HT-29 (cell line): ENCODE data around the gene LSS. TPM values are rescaled to one million over a fixed set of nuclear protein-coding genes. Genes with fewer than 3 reads are reported as not detected.

ENCODE experiments used
- DNase-seq: peaks from one replicate; pipeline ENCODE4 v3.0.0-alpha.2; 2015; ENCODE audit warnings: low spot score
- total RNA-seq: library from RNA; depleted of rRNA; stranded (reverse); fragments of >200 nt; shearing (Covaris generic); gene quantifications from 2 replicates; pipeline ENCODE4 v1.2.3, GENCODE V29; 2014; rRNA removed

The LSS gene
- total RNA-seq, 1 experiment from 2014 or later, result 109 TPM

GRCh38 chr21:46139686-46140085, 88.9 kb downstream of the LSS start:
- no peak for DNase-seq

- DNase-seq, result no peak
Observed at GRCh38 chr21:46138383-46138970, 90.1 kb downstream of the LSS start.

Other genes starting within 250 kb of the LSS start
- gene COL6A1, start 247.0 kb downstream of the LSS start, total RNA-seq, result 1.1 and 4.4 TPM in 2 replicates
- not detected in 2 replicates for gene COL6A2, start 130.7 kb downstream of the LSS start, total RNA-seq
- 0.33 TPM in 1 of 2 replicates, not detected in the other for gene FTCD, start 73.2 kb downstream of the LSS start, total RNA-seq
- 8.3 and 12.7 TPM in 2 replicates for gene SPATC1L, start 44.3 kb downstream of the LSS start, total RNA-seq
- gene MCM3AP, start 56.8 kb upstream of the LSS start, total RNA-seq, result 75.9 and 115 TPM in 2 replicates
- 9.4 and 10.5 TPM in 2 replicates for gene YBEY, start 57.6 kb upstream of the LSS start, total RNA-seq
- gene C21orf58, start 95.1 kb upstream of the LSS start, total RNA-seq, result 14.7 and 17.2 TPM in 2 replicates
- gene PCNT, start 95.4 kb upstream of the LSS start, total RNA-seq, result 33.9 and 51.3 TPM in 2 replicates
- gene DIP2A, start 230.1 kb upstream of the LSS start, total RNA-seq, result 15.2 and 17.8 TPM in 2 replicates